Smooth muscle cell (in vitro differentiated cells): ENCODE data around the gene NPEPL1. TPM values are rescaled to one million over a fixed set of nuclear protein-coding genes. Genes with fewer than 3 reads are reported as not detected.

Experiments used
- DNase-seq: peaks from one replicate; lab custom pipeline; 2025; ENCODE audit not compliant: unreplicated experiment; lab: John Stamatoyannopoulos, UW
- H2AFZ ChIP-seq: fragments of 200-600 bp; sonication (generic); 2 replicates; pipeline ENCODE4 v1.6.0; 2016; ENCODE audit warnings: antibody characterized with exemption, low read depth, mild to moderate bottlenecking
- H3F3A ChIP-seq: fragments of 200-600 bp; sonication (generic); 2 replicates; pipeline ENCODE4 v1.6.0; 2017; ENCODE audit warnings: antibody characterized with exemption, low read depth
- H3K27ac ChIP-seq: fragments of 200-600 bp; sonication (generic); 2 replicates; pipeline ENCODE4 v1.5.1; 2016; ENCODE audit warnings: low read depth, mild to moderate bottlenecking
- H3K27me3 ChIP-seq: fragments of 200-600 bp; sonication (generic); 2 replicates; pipeline ENCODE4 v1.6.1; 2016; ENCODE audit warnings: low read depth, mild to moderate bottlenecking
- H3K36me3 ChIP-seq: fragments of 200-600 bp; sonication (generic); 2 replicates; pipeline ENCODE4 v1.5.1; 2016; ENCODE audit warnings: low read depth
- H3K4me1 ChIP-seq: fragments of 200-600 bp; sonication (generic); 2 replicates; pipeline ENCODE4 v1.5.1; 2016; ENCODE audit warnings: low read depth
- H3K4me2 ChIP-seq: fragments of 200-600 bp; sonication (generic); 2 replicates; pipeline ENCODE4 v1.6.0; 2016; ENCODE audit warnings: mild to moderate bottlenecking
- H3K4me3 ChIP-seq: fragments of 200-600 bp; sonication (generic); 2 replicates; pipeline ENCODE4 v1.5.1; 2016; ENCODE audit warnings: mild to moderate bottlenecking
- H3K79me2 ChIP-seq: fragments of 200-600 bp; sonication (generic); 2 replicates; pipeline ENCODE4 v1.6.0; 2016; ENCODE audit warnings: low read depth, mild to moderate bottlenecking
- H3K9ac ChIP-seq: fragments of 200-600 bp; sonication (generic); 2 replicates; pipeline ENCODE4 v1.6.0; 2016; ENCODE audit warnings: low read depth
- H3K9me3 ChIP-seq: fragments of 200-600 bp; sonication (generic); replicated peaks from 2 replicates; pipeline ENCODE4 v1.5.1; 2016; ENCODE audit warnings: low read depth
- H4K20me1 ChIP-seq: fragments of 200-600 bp; sonication (generic); 2 replicates; pipeline ENCODE4 v1.6.0; 2016; ENCODE audit warnings: low read depth
- WGBS: methylation state at CpG from one replicate; pipeline ENCODE4 v1.1.7; 2016; ENCODE audit warnings: low lambda C conversion rate; 5-methylcytosine and 5-hydroxymethylcytosine counted together
- polyA plus RNA-seq: library from polyadenylated mRNA; unstranded; fragments of >200 nt; fragmentation: Nextera tagmentation; extraction: Ambion mirVana; gene quantifications from 2 replicates; pipeline ENCODE4 v1.2.1, GENCODE V29; 2016
- total RNA-seq: library from RNA; depleted of rRNA; stranded (reverse); fragments of >200 nt; gene quantifications from 2 replicates; pipeline ENCODE4 v1.2.3, GENCODE V29; 2014
- TF ChIP-seq, protein P1 (sequence below): fragments of 200-600 bp; sonication (generic); IDR thresholded peaks from 2 replicates; pipeline ENCODE4 v1.5.1; 2017; ENCODE audit warnings: borderline replicate concordance, mild to moderate bottlenecking, antibody characterized with exemption; ENCODE audit not compliant: insufficient read depth, poor library complexity, severe bottlenecking

The NPEPL1 gene
- total and polyA plus RNA-seq, 2 experiments from 2014 or later, result 17.7 to 32.9 TPM

DNA sequence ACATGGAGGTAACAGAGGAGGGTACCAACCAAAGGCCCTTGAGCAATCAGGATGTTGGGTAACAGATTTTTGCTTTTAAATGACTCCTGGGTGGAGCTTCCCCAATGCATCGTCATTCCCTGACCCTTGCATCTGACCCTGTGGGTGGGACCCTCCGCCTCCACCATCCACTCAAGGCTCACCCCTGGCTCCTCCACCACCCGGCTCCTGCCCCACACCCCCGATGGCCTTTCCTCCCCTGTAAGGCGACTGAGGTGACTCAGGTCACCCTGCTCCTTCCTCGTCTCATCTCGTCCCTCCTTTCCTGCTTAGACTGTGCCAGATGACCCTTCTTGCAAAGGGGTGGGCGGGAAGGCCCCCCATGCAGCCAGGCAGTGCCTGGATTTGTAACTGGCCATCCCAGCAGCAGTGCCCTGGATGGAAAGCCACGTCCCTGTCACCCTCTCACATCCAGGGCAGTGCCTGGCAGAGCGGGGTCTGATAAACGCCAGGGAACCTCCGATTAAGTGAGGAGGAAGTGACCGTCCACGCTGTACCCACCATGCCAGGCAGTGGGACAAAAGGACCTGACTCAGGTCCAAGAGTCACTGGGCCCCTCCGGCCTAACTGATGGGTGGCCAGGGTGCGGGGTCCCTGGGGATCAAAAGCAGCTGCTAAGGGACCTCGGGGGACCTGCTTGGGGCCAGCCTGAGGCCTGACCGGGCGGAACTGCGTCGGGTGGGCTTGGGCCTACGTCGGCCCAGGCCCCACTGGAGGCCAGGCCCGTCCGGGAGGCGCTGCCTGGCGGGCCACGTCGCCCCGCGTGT, 624 bp upstream of the NPEPL1 start:
- H4K20me1 ChIP-seq, result no peaks in the 10 kb centered on the region
- H3K4me3 ChIP-seq, result no peak overlapping the region
- no peak for DNase-seq
- TF ChIP-seq, protein P1, sequence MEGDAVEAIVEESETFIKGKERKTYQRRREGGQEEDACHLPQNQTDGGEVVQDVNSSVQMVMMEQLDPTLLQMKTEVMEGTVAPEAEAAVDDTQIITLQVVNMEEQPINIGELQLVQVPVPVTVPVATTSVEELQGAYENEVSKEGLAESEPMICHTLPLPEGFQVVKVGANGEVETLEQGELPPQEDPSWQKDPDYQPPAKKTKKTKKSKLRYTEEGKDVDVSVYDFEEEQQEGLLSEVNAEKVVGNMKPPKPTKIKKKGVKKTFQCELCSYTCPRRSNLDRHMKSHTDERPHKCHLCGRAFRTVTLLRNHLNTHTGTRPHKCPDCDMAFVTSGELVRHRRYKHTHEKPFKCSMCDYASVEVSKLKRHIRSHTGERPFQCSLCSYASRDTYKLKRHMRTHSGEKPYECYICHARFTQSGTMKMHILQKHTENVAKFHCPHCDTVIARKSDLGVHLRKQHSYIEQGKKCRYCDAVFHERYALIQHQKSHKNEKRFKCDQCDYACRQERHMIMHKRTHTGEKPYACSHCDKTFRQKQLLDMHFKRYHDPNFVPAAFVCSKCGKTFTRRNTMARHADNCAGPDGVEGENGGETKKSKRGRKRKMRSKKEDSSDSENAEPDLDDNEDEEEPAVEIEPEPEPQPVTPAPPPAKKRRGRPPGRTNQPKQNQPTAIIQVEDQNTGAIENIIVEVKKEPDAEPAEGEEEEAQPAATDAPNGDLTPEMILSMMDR, result no peak
- H3F3A ChIP-seq, result peaks cover 8% of the 10 kb centered on the region
- 66% methylated on average over 31 of the region's 31 CpGs for WGBS
- peak overlapping the region; percentile 69 for H3K4me2 ChIP-seq
- no peaks in the 10 kb centered on the region for H3K79me2 ChIP-seq
- peak overlapping the region; percentile 85 for H3K9ac ChIP-seq
- H3K27ac ChIP-seq, result peak overlapping the region; percentile 76
- no peaks in the 10 kb centered on the region for H3K9me3 ChIP-seq
- H2AFZ ChIP-seq, result peak overlapping the region; percentile 43
- H3K36me3 ChIP-seq, result no peaks in the 10 kb centered on the region
- H3K4me1 ChIP-seq, result peaks cover 8% of the 10 kb centered on the region
- no peaks in the 10 kb centered on the region for H3K27me3 ChIP-seq

DNA sequence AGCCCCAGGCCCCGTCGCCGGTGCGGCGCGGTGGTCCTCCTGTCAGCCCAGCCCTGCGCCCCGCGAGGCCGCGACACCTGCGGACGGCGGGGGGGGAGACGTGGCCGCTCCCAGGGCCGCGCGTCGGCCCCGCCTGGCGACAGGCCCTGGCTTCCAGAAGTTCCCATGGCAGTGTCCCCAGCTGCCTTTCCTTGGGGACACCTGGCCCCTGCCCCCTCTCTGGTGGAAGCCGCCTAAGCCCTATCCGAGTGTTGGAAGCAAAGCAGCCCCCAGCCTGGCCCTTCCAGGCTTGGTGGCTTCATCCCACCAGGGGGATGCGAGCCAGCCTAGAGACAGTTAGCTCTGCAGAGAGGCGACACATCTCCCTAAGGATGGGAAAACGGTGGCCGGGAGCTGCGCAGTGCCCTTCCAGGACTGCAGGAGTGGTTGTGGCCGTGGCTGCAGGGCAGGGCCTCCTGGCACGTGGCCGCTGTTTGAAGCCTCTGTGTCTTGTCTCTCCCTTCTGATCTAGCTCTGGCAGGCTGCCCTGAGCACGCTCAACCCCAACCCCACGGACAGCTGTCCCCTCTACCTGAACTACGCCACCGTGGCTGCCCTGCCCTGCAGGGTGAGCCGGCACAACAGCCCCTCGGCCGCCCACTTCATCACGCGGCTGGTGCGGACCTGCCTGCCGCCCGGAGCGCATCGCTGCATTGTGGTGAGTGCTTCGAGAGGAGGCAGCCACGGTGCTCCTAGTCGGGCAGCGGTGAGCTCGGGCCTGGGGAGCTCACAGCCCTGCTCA, 816 bp downstream of the NPEPL1 start:
- Histone ChIP-seq H3K9me3 (no peaks in the 10 kb centered on the region), H3K4me2 (peak overlapping the region; percentile 89), H3K27me3 (no peaks in the 10 kb centered on the region), H3K4me3 (peak overlapping the region; percentile 49), H3F3A (peaks cover 8% of the 10 kb centered on the region), H3K9ac (peak overlapping the region; percentile 34), H3K27ac (no peak overlapping the region), H3K79me2 (no peaks in the 10 kb centered on the region), H4K20me1 (no peaks in the 10 kb centered on the region), H3K4me1 (peaks cover 8% of the 10 kb centered on the region), H2AFZ (no peak overlapping the region), H3K36me3 (no peaks in the 10 kb centered on the region)
- TF ChIP-seq, protein P1, result no peak
- 71% methylated on average over 37 of the region's 51 CpGs for WGBS
- DNase-seq, result no peak

DNA sequence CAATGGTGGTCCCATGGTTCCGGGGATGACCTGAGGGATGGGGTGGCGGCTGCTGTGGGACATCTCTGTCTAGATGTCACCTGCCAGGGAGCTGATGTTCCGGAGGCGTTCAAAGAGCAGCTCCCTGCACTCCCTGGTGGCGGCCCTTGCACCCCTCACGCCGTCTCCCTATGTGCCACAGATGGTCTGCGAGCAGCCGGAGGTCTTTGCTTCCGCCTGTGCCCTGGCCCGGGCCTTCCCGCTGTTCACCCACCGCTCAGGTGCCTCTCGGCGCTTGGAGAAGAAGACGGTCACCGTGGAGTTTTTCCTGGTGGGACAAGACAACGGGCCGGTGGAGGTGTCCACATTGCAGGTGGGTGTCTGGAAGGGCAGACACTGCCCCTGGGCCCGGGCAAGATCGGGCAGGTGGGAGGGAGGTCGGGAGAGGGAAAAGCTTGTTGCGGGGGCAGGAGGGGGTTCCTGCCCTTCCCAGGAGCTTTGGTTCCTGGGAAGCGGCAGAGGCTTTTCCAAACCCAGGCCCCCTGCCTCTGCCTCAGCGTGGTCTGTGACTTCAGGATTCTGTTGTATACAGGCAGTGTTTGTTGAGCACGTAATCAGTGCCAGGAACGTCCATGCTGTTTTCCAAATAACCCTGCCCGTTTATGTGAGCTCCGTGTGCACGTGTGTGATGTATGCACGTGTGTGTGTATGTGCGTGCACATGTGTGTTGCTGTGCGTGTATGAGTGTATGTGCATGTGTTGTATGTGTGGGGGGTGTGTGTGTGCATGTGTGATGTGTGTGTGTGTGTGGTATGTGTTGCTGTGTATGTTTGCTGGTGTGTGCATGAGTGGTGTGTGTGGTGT, 1.9 kb downstream of the NPEPL1 start:
- no peak overlapping the region for H2AFZ ChIP-seq
- no peaks in the 10 kb centered on the region for H3K79me2 ChIP-seq
- H3K27me3 ChIP-seq, result no peaks in the 10 kb centered on the region
- peaks cover 8% of the 10 kb centered on the region for H3K4me1 ChIP-seq
- 96% methylated on average over 33 of the region's 33 CpGs for WGBS
- H3K27ac ChIP-seq, result no peak overlapping the region
- no peaks in the 10 kb centered on the region for H4K20me1 ChIP-seq
- TF ChIP-seq, protein P1, result no peak
- H3K9ac ChIP-seq, result no peak overlapping the region
- no peaks in the 10 kb centered on the region for H3K36me3 ChIP-seq
- no peak for DNase-seq
- no peaks in the 10 kb centered on the region for H3K9me3 ChIP-seq
- peaks cover 8% of the 10 kb centered on the region for H3F3A ChIP-seq
- H3K4me3 ChIP-seq, result no peak overlapping the region
- peak overlapping the region; percentile 89 for H3K4me2 ChIP-seq
